ENCODE results near the gene CCR8.
"Not testable (repeated sequence)": the region's sequence is repeated elsewhere in the genome, so short reads cannot be mapped to it uniquely, and the experiment has no call there.

The CCR8 gene

DNA sequence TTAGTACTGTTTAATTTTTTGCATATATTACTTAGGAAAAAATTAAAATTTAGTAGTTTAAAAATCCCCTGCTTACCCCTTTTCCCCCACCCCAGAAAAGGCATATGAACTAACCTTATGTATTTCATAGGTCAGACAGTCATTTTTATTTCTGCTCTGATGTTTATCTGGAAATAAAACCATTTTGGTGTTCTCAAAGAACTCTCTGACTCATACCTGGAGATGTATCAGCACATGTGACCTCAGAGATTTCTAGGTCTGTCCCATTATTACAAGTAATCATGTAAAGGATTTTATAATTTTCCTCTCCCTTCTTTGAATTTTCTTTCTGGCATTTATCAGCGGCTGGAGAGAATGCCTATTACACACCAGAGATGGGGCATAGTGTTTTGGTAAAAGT, 14.1 kb upstream of the CCR8 start:
- ATAC-seq = peak; percentile 80 to 91

- no peak for ATAC-seq
Measured at GRCh38 chr3:39317571-39318169, 11.8 kb upstream of the CCR8 start.

- ATAC-seq = no peak
Measured at GRCh38 chr3:39318301-39318700, 11.2 kb upstream of the CCR8 start.

- no peak for ATAC-seq
Measured at GRCh38 chr3:39319249-39319648, 10.3 kb upstream of the CCR8 start.

DNA sequence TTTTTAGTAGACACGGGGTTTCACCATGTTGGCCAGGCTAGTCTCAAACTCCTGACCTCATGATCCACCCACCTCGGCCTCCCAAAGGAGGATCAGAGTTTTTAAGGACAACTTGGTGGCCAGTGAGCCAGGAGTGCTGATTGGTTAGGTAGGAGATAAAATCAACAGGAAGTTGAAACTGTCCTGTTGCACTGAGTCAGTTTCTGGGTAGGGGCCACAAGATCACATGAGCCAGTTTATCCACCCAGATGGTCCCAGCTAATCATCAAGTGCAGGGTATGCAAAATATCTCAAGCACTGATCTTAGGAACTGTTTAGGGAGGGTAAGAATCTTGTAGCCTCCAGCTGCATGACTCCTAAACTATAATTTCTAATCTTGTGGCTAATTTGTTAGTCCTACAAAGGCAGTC, 7.9 kb upstream of the CCR8 start:
- ATAC-seq = peak; percentile 36 to 44

DNA sequence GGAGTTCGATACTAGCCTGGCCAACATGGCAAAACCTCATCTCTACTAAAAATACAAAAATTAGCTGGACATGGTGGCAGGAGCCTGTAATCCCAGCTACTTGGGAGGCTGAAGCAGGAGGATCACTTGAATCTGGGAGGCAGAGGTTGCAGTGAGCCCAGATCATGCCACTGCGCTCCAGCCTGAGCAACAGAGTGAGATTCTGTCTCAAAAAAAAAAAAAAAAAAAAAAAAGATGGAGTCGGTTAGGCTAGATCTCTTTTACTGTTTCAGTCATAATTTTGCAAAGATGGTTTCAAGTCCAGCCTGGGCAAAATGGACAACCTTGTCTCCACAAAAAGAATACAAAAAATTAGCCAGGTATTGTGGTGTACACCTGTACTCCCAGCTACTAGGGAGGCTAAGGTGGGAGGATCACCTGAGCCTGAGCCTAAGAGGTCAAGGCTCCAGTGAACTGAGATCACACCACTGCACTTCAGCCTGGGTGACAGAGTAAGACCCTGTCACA, 7.2 kb upstream of the CCR8 start:
- not testable (repeated sequence) for ATAC-seq

GRCh38 chr3:39322936-39323335, 6.6 kb upstream of the CCR8 start:
- no peak for ATAC-seq

- ATAC-seq = no peak
Measured at GRCh38 chr3:39323494-39323893, 6.0 kb upstream of the CCR8 start.

DNA sequence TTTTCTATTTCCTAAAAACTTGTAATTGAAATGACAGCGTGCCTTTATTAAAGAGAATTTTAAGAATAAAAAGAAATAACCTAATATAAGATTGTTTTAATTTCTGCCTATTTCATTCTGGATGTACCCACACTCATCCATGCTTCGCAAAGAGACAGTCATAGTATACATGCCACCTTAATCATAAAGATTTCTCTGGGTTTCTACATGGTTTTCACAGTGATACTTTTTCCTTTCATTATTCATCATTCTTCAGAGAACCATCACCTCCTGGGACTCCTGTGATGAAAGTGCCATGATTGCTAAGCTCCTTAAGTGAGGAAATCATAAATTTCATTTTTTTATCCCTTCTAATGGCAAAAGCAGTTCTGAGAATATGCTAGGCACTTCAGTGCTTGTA, 4.3 kb upstream of the CCR8 start:
- ATAC-seq = peak; percentile 47 to 56

- ATAC-seq = no peak
Measured at GRCh38 chr3:39327053-39327745, 2.3 kb upstream of the CCR8 start.

GRCh38 chr3:39327746-39328349, 1.7 kb upstream of the CCR8 start:
- peak; percentile 78 to 80 for ATAC-seq

GRCh38 chr3:39330824-39331223, 1.3 kb downstream of the CCR8 start:
- no peak for ATAC-seq

DNA sequence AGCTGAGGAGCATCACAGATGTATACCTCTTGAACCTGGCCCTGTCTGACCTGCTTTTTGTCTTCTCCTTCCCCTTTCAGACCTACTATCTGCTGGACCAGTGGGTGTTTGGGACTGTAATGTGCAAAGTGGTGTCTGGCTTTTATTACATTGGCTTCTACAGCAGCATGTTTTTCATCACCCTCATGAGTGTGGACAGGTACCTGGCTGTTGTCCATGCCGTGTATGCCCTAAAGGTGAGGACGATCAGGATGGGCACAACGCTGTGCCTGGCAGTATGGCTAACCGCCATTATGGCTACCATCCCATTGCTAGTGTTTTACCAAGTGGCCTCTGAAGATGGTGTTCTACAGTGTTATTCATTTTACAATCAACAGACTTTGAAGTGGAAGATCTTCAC, 3.0 kb downstream of the CCR8 start:
- ATAC-seq = no peak

- peak; percentile 6 to 21 for ATAC-seq
Measured at GRCh38 chr3:39333607-39334006, 4.1 kb downstream of the CCR8 start.

DNA sequence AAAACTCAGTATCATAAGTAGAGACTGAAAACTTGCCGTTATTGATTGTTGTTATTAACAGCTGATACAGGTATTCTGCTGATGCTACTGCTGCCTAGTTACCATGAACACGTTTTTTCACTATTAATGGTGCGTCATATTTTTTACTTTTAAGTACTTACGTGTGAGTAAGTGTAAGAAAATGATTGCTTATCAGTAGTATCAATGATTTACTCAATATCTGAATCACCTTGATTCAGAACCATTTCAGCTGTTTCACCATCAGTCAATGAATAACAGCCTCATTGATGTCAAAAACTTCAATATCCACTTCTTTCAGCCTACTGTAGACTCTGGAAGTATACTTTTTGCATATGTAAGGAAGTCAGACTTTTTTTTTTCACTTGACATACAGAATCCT, 4.7 kb downstream of the CCR8 start:
- peak; percentile 58 to 70 for ATAC-seq

DNA sequence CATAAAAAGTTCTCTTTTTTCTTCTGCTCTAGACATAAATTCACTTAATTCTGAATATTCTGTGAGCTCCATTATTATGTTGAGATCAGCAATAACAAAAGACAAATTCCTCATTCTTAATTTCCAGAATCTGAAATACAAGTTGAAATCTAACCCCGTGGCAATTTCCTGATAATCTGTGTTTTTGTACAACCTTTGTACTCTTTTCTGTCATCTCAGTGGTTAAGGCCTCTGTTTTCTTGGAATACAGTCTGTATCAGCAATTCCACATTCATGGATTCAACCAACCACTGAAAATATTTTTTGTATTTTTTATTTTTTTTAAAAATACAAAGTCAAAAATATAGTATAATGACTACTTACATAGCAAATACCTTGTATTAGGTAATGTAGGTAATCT, 8.7 kb downstream of the CCR8 start:
- ATAC-seq = no peak

DNA sequence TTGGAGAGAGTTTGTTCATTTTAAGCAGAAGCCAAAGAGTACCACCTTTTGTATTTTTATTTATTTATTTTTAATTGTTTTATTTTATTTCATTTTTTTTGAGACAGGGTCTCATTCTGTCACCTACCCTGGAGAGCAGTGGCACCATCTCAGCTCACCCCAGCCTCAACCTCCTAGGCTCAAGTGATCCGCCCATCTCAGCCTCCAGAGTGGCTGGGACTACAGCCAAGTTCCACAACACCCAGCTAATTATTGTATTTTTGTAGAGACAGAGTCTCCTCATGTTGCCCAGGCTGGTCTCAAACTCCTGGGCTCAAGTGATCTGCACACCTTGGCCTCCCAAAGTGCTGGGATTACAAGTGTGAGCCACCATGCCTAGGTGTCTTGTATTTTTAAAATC, 9.6 kb downstream of the CCR8 start:
- no peak for ATAC-seq

- no peak for ATAC-seq
Measured at GRCh38 chr3:39343076-39343717, 13.7 kb downstream of the CCR8 start.

DNA sequence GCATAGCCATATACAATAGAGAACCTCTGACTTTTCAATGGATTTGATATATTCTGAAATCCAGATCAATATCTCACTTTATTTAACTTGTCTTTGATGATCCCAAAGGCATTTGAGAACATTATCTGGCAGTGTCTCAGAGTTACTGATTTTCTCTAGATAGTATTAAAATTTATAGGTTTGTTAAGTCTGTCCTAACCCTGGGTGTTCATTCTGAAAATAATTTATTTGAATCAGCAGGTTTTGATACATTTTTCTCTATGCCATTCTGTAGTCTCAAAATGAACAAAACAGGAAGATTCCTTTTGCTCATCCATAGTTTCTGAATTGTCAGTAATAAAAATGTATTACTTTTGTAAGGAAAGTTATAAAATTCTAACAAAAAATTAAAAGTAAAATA, 14.3 kb downstream of the CCR8 start:
- no peak for ATAC-seq

- ATAC-seq = no peak
Measured at GRCh38 chr3:39344746-39345344, 15.3 kb downstream of the CCR8 start.

DNA sequence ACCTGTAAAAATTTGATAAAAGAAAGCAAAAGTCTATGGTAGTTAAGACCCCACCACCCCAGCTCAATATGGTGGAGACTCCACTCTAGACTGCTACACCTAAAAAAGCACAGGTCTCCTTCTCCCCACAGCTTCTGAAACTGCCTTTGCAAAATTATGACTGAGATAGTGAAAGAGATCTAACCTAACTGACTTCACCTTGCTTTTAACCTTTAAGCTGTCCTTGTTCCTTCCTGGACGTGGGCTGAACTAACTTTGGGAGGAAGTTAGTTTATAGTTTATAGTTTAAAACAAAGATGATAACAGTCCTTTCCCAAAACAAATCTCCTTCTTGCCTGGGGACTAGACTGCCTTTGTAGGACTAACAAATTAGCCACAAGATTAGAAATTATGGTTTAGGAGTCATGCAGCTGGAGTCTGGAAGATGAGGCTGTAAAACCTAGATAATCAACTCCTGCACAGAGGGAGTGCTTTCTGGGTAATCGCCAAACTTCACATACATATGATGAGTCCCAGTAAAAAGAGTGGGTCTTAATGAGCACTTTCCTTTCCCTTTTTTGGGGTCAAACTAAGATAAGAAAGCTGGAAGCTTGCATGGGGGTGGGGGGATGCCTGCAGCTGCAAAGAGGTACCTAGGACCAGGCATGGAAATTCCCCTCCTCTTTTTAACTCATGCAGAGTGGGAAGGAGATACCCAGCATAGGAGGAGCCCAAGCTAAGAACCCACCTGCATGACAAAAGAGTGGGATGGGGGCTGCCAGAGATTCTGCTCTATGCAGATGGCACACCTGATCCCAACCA, 17.5 kb downstream of the CCR8 start:
- peak; percentile 73 to 76 for ATAC-seq

- no peak for ATAC-seq
Measured at GRCh38 chr3:39347586-39347876, 18.0 kb downstream of the CCR8 start.

GRCh38 chr3:39349080-39349479, 19.6 kb downstream of the CCR8 start:
- no peak for ATAC-seq

Measured in activated CD4-positive, CD25-positive, alpha-beta regulatory T cell treated with anti-CD3 and anti-CD28 coated beads, Interleukin-2, amount 50 U/mL, for 24 hours (primary cell).